ENCODE results near the gene TYSND1.

The TYSND1 gene

GRCh38 chr10:70122742-70123141 is 23.8 kb downstream of the TYSND1 start:
- H3K27me3 ChIP-seq (ENCODE audit: insufficient read depth, poor library complexity, severe bottlenecking), result no peaks in the 10 kb centered on the region
- DNase-seq (ENCODE audit: low read depth in 1 of 2, low spot score in 1 of 2), result peak; percentile 63 to 80
- TF ChIP-seq REST (IDR thresholded peaks at IDR 0.05; ENCODE audit: insufficient replicate concordance, low read depth), result no peak
- peak; percentile 78 for TF ChIP-seq POLR2AphosphoS5 (IDR thresholded peaks at IDR 0.05; ENCODE audit: low read depth)
- H3K4me3 ChIP-seq (replicated peaks; ENCODE audit: insufficient read depth, low read length), result no peak overlapping the region
- no peak overlapping the region for H3K27ac ChIP-seq (replicated peaks)

GRCh38 chr10:70121281-70121949 is 25.1 kb downstream of the TYSND1 start:
- no peak for TF ChIP-seq POLR2AphosphoS5 (IDR thresholded peaks at IDR 0.05; ENCODE audit: low read depth)
- TF ChIP-seq CTCF (IDR thresholded peaks at IDR 0.05; ENCODE audit: insufficient read depth, low read length), result no peak
- no peak for TF ChIP-seq SPI1 (IDR thresholded peaks at IDR 0.05; ENCODE audit: borderline replicate concordance, low read depth)
- no peak for TF ChIP-seq GABPA (IDR thresholded peaks at IDR 0.05; ENCODE audit: low read depth)
- no peak for TF ChIP-seq REST (IDR thresholded peaks at IDR 0.05; ENCODE audit: insufficient replicate concordance, low read depth)
- DNase-seq (ENCODE audit: low read depth in 1 of 2, low spot score in 1 of 2), result no peak
- Histone ChIP-seq H3K4me3 (replicated peaks; ENCODE audit: insufficient read depth, low read length) (no peak overlapping the region), H3K27ac (replicated peaks) (no peak overlapping the region), H3K27me3 (ENCODE audit: insufficient read depth, poor library complexity, severe bottlenecking) (no peaks in the 10 kb centered on the region)

GRCh38 chr10:70120417-70120816 is 26.1 kb downstream of the TYSND1 start:
- Histone ChIP-seq H3K27ac (replicated peaks) (no peak overlapping the region), H3K27me3 (ENCODE audit: insufficient read depth, poor library complexity, severe bottlenecking) (no peaks in the 10 kb centered on the region), H3K4me3 (replicated peaks; ENCODE audit: insufficient read depth, low read length) (no peak overlapping the region)
- DNase-seq (ENCODE audit: low read depth in 1 of 2, low spot score in 1 of 2), result no peak
- TF ChIP-seq GABPA (IDR thresholded peaks at IDR 0.05; ENCODE audit: low read depth), result no peak
- TF ChIP-seq REST (IDR thresholded peaks at IDR 0.05; ENCODE audit: insufficient replicate concordance, low read depth), result no peak
- no peak for TF ChIP-seq SPI1 (IDR thresholded peaks at IDR 0.05; ENCODE audit: borderline replicate concordance, low read depth)
- no peak for TF ChIP-seq CTCF (IDR thresholded peaks at IDR 0.05; ENCODE audit: insufficient read depth, low read length)
